ENCODE results near the gene PLEK. TPM values are rescaled to one million over a fixed set of nuclear protein-coding genes. Genes with fewer than 3 reads are reported as not detected.

The PLEK gene
- total RNA-seq, 1 donor from 2014 or later = not detected

DNA sequence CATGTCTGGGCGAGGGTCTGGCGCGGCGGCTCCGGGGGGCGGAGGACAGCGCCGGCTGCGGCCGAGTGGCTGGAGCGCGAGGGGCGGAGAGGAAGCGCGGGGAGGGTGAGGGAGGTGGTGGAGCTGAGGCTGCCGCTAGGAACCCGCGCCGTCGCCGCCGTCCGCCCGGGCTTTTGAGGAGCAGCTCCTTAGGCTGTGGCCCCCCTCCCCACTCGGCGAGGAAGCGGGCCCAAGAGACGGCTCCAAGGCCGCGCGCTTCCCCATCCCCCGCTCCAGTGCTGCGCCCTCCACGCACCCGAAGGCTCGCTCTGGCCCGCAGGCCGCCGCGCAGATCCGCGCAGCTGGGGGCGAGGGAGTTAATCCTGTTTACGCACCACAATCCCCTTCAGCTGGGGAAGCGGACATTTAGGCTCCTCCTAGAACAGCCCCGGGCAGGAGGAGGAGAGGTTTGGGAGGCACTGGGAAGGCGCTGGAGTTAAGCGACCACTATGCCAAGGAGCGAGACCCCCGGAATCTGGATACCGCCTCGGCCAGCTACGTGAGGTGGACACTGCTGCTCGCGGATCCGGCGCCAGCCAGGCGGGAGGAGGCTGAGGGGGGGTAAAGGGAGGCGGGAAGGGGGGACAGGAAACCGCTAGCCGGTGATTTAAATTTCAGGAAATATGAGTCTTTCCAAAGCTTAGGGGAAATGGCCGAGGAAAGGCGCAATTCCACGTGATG is 45.5 kb upstream of the PLEK start, which contains the start of gene CNRIP1:
CNRIP1 (minus strand) TSS at position 552 of the 720 bp plus-strand sequence; CDS start at position 3, 549 bp downstream.
- peak within 1 kb of the TSS; percentile 80 for H3K27ac Mint-ChIP-seq (ENCODE audit: unreplicated experiment)
- TF ChIP-seq, protein P1, sequence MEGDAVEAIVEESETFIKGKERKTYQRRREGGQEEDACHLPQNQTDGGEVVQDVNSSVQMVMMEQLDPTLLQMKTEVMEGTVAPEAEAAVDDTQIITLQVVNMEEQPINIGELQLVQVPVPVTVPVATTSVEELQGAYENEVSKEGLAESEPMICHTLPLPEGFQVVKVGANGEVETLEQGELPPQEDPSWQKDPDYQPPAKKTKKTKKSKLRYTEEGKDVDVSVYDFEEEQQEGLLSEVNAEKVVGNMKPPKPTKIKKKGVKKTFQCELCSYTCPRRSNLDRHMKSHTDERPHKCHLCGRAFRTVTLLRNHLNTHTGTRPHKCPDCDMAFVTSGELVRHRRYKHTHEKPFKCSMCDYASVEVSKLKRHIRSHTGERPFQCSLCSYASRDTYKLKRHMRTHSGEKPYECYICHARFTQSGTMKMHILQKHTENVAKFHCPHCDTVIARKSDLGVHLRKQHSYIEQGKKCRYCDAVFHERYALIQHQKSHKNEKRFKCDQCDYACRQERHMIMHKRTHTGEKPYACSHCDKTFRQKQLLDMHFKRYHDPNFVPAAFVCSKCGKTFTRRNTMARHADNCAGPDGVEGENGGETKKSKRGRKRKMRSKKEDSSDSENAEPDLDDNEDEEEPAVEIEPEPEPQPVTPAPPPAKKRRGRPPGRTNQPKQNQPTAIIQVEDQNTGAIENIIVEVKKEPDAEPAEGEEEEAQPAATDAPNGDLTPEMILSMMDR (IDR thresholded peaks at IDR 0.05; ENCODE audit: unreplicated experiment) = no peak
- H3K4me1 Mint-ChIP-seq (ENCODE audit: unreplicated experiment) = peaks cover 18% of the 10 kb centered on the region
- H3K4me3 Mint-ChIP-seq (ENCODE audit: unreplicated experiment) = peak within 1 kb of the TSS; percentile 98
- peak; percentile 72 for DNase-seq (ENCODE audit: low spot score)
- H3K27me3 Mint-ChIP-seq (ENCODE audit: unreplicated experiment) = peaks cover 6% of the 10 kb centered on the region
- H3K9me3 Mint-ChIP-seq (ENCODE audit: unreplicated experiment) = no peaks in the 10 kb centered on the region
- H3K36me3 Mint-ChIP-seq (ENCODE audit: low read depth, unreplicated experiment) = peaks cover 5% of the 10 kb centered on the region

DNA sequence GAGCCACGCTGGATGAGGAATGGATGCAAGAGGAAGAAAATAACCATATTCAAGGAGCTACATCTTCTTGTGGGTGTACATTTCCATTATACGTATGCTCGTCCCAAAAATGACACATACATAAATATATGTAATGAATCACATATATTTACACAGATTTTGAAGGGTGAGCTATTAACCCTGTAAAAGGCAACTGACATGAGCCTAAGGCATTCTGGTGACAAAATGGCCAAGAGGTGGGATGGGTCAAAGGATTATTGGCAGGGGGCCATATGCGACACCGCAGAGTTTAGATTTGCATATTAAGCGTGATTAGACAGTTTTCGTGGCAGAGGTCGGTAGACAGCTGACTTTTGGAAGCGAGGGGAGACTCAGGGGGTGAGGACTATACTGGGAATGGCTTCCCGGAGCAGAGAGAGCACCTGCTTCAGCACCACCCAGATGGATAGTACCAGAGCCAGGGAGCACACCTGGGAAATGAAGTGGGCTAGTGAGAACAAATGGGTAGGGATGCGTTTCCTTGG is 44.9 kb upstream of the PLEK start:
- Mint-ChIP-seq H3K27ac (ENCODE audit: unreplicated experiment) (peak overlapping the region; percentile 80), H3K27me3 (ENCODE audit: unreplicated experiment) (peaks cover 6% of the 10 kb centered on the region)

DNA sequence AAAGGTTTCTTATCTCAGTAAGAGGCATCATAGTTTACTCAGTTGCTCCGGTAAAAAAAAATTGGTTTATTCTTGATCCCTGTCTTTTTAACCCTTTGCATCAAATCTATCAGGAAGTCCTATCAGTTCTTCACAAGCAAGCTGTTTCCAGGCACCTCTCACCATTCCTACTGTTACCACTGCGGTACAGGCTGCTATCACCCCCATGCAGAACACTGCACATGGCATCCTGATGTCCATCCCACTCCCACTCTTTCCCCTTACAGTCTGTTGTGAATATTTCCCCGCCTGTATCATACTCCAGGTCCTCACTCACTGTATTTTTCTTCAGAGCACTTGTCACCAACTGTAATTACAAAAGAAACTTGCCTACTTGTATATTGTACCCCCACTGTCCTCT is 40.0 kb upstream of the PLEK start:
- TF ChIP-seq, protein P1 (IDR thresholded peaks at IDR 0.05; ENCODE audit: unreplicated experiment) = no peak
- DNase-seq (ENCODE audit: low spot score) = no peak
- H3K9me3 Mint-ChIP-seq (ENCODE audit: unreplicated experiment) = no peaks in the 10 kb centered on the region
- H3K27me3 Mint-ChIP-seq (ENCODE audit: unreplicated experiment) = peaks cover 3% of the 10 kb centered on the region
- H3K4me3 Mint-ChIP-seq (ENCODE audit: unreplicated experiment) = no peak overlapping the region
- peaks cover 4% of the 10 kb centered on the region for H3K4me1 Mint-ChIP-seq (ENCODE audit: unreplicated experiment)
- no peaks in the 10 kb centered on the region for H3K36me3 Mint-ChIP-seq (ENCODE audit: low read depth, unreplicated experiment)
- no peak overlapping the region for H3K27ac Mint-ChIP-seq (ENCODE audit: unreplicated experiment)

More for the DNA sequence above, 44.9 kb upstream of the PLEK start:
- Mint-ChIP-seq H3K9me3 (ENCODE audit: unreplicated experiment) (no peaks in the 10 kb centered on the region), H3K4me1 (ENCODE audit: unreplicated experiment) (peaks cover 18% of the 10 kb centered on the region), H3K4me3 (ENCODE audit: unreplicated experiment) (peak overlapping the region; percentile 98), H3K36me3 (ENCODE audit: low read depth, unreplicated experiment) (peaks cover 5% of the 10 kb centered on the region)
- TF ChIP-seq, protein P1 (IDR thresholded peaks at IDR 0.05; ENCODE audit: unreplicated experiment) = no peak
- DNase-seq (ENCODE audit: low spot score) = peak; percentile 30

DNA sequence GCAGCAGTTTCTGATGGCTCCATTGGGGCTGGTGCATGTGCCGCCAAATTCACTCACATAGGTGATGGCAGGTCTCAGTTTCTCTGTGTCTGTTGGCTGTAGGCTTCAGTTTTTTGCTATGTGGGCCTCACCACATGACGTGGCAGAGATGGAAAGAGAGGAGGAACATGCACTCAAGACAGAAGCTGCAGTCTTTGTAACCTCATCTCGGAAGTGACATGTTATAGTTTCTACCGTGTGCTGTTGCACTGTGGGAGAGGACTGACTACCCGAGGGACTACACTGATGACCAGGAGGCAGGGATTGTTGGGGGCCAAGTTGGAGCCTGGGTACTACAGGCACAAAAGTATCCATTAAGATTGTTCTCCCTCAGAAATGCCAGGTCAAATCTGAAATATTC is 36.2 kb upstream of the PLEK start:
- H3K4me3 Mint-ChIP-seq (ENCODE audit: unreplicated experiment) = no peak overlapping the region
- no peaks in the 10 kb centered on the region for H3K36me3 Mint-ChIP-seq (ENCODE audit: low read depth, unreplicated experiment)
- H3K27ac Mint-ChIP-seq (ENCODE audit: unreplicated experiment) = no peak overlapping the region
- no peak for DNase-seq (ENCODE audit: low spot score)
- no peaks in the 10 kb centered on the region for H3K27me3 Mint-ChIP-seq (ENCODE audit: unreplicated experiment)
- H3K4me1 Mint-ChIP-seq (ENCODE audit: unreplicated experiment) = peaks cover 7% of the 10 kb centered on the region
- TF ChIP-seq, protein P1 (IDR thresholded peaks at IDR 0.05; ENCODE audit: unreplicated experiment) = no peak
- no peaks in the 10 kb centered on the region for H3K9me3 Mint-ChIP-seq (ENCODE audit: unreplicated experiment)

DNA sequence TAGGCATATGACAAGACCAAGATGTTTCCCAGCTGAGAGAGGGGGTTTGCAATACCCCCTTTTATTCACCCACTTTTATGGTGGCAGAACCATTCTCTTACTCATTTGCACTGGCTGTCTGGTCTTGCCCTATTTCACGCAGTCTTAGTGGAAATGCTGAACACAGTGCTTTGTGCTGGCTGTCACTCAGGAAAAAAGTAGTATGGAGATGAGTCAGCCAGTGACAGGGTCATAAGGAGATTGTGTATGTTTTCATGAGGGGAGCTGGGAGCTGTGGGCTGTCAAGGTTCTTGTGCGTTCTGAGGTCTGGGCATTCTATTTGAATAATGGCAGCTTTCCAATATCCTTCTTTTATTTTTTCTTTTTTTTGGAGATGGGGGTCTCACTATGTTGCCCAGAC is 34.4 kb upstream of the PLEK start:
- no peak for DNase-seq (ENCODE audit: low spot score)
- TF ChIP-seq, protein P1 (IDR thresholded peaks at IDR 0.05; ENCODE audit: unreplicated experiment) = no peak
- Mint-ChIP-seq H3K27me3 (ENCODE audit: unreplicated experiment) (no peaks in the 10 kb centered on the region), H3K9me3 (ENCODE audit: unreplicated experiment) (no peaks in the 10 kb centered on the region), H3K36me3 (ENCODE audit: low read depth, unreplicated experiment) (no peaks in the 10 kb centered on the region), H3K27ac (ENCODE audit: unreplicated experiment) (no peak overlapping the region), H3K4me1 (ENCODE audit: unreplicated experiment) (peaks cover 7% of the 10 kb centered on the region), H3K4me3 (ENCODE audit: unreplicated experiment) (no peak overlapping the region)

Data from endothelial cell (in vitro differentiated cells).